ENCODE data around the gene TMEM190.

TMEM190 gene

GRCh38 chr19:55345101-55345817 is 31.4 kb upstream of the TMEM190 start:
- Histone ChIP-seq H3K4me3 (ENCODE audit: low read length) (no peak overlapping the region), H3K4me1 (ENCODE audit: control insufficient read depth, insufficient read depth, low read length) (no peaks in the 10 kb centered on the region), H3K27ac (ENCODE audit: low read depth, low read length) (no peak overlapping the region)

GRCh38 chr19:55345818-55346724 is 30.6 kb upstream of the TMEM190 start:
- Histone ChIP-seq H3K4me3 (ENCODE audit: low read length) (no peak overlapping the region), H3K36me3 (ENCODE audit: control insufficient read depth, insufficient read depth, low read length) (peaks cover 10% of the 10 kb centered on the region), H3K27me3 (ENCODE audit: control insufficient read depth, insufficient read depth, low read length) (peaks cover 3% of the 10 kb centered on the region), H3K4me1 (ENCODE audit: control insufficient read depth, insufficient read depth, low read length) (no peaks in the 10 kb centered on the region), H3K27ac (ENCODE audit: low read depth, low read length) (no peak overlapping the region), H3K9ac (ENCODE audit: low read length) (no peak overlapping the region)

More at GRCh38 chr19:55345101-55345817, 31.4 kb upstream of the TMEM190 start:
- Histone ChIP-seq H3K36me3 (ENCODE audit: control insufficient read depth, insufficient read depth, low read length) (peaks cover 10% of the 10 kb centered on the region), H3K27me3 (ENCODE audit: control insufficient read depth, insufficient read depth, low read length) (no peaks in the 10 kb centered on the region), H3K9ac (ENCODE audit: low read length) (no peak overlapping the region)

GRCh38 chr19:55346725-55347441 is 29.7 kb upstream of the TMEM190 start:
- no peak overlapping the region for H3K9ac ChIP-seq (ENCODE audit: low read length)
- H3K4me1 ChIP-seq (ENCODE audit: control insufficient read depth, insufficient read depth, low read length) = no peaks in the 10 kb centered on the region
- peaks cover 10% of the 10 kb centered on the region for H3K36me3 ChIP-seq (ENCODE audit: control insufficient read depth, insufficient read depth, low read length)
- H3K4me3 ChIP-seq (ENCODE audit: low read length) = no peak overlapping the region
- no peak overlapping the region for H3K27ac ChIP-seq (ENCODE audit: low read depth, low read length)
- H3K27me3 ChIP-seq (ENCODE audit: control insufficient read depth, insufficient read depth, low read length) = peaks cover 5% of the 10 kb centered on the region

- H3K27ac ChIP-seq (ENCODE audit: low read depth, low read length) = no peak overlapping the region
- H3K9ac ChIP-seq (ENCODE audit: low read length) = no peak overlapping the region
- no peak overlapping the region for H3K4me3 ChIP-seq (ENCODE audit: low read length)
- H3K36me3 ChIP-seq (ENCODE audit: control insufficient read depth, insufficient read depth, low read length) = peaks cover 10% of the 10 kb centered on the region
- peaks cover 12% of the 10 kb centered on the region for H3K27me3 ChIP-seq (ENCODE audit: control insufficient read depth, insufficient read depth, low read length)
- H3K4me1 ChIP-seq (ENCODE audit: control insufficient read depth, insufficient read depth, low read length) = no peaks in the 10 kb centered on the region
These were observed 29.1 kb upstream of the TMEM190 start for GRCh38 chr19:55347442-55348009.

GRCh38 chr19:55348317-55349034 is 28.1 kb upstream of the TMEM190 start:
- peaks cover 21% of the 10 kb centered on the region for H3K27me3 ChIP-seq (ENCODE audit: control insufficient read depth, insufficient read depth, low read length)
- H3K9ac ChIP-seq (ENCODE audit: low read length) = no peak overlapping the region
- peaks cover 2% of the 10 kb centered on the region for H3K36me3 ChIP-seq (ENCODE audit: control insufficient read depth, insufficient read depth, low read length)
- H3K27ac ChIP-seq (ENCODE audit: low read depth, low read length) = no peak overlapping the region
- H3K4me1 ChIP-seq (ENCODE audit: control insufficient read depth, insufficient read depth, low read length) = peaks cover 3% of the 10 kb centered on the region
- H3K4me3 ChIP-seq (ENCODE audit: low read length) = no peak overlapping the region

- Histone ChIP-seq H3K4me1 (ENCODE audit: control insufficient read depth, insufficient read depth, low read length) (peaks cover 3% of the 10 kb centered on the region), H3K4me3 (ENCODE audit: low read length) (no peak overlapping the region), H3K9ac (ENCODE audit: low read length) (no peak overlapping the region), H3K36me3 (ENCODE audit: control insufficient read depth, insufficient read depth, low read length) (no peaks in the 10 kb centered on the region), H3K27ac (ENCODE audit: low read depth, low read length) (no peak overlapping the region), H3K27me3 (ENCODE audit: control insufficient read depth, insufficient read depth, low read length) (peaks cover 24% of the 10 kb centered on the region)
These were observed 25.9 kb upstream of the TMEM190 start for GRCh38 chr19:55350620-55351315.

- Histone ChIP-seq H3K9ac (ENCODE audit: low read length) (no peak overlapping the region), H3K27me3 (ENCODE audit: control insufficient read depth, insufficient read depth, low read length) (peaks cover 24% of the 10 kb centered on the region), H3K36me3 (ENCODE audit: control insufficient read depth, insufficient read depth, low read length) (no peaks in the 10 kb centered on the region), H3K4me1 (ENCODE audit: control insufficient read depth, insufficient read depth, low read length) (peaks cover 3% of the 10 kb centered on the region), H3K27ac (ENCODE audit: low read depth, low read length) (no peak overlapping the region), H3K4me3 (ENCODE audit: low read length) (no peak overlapping the region)
These were observed 24.6 kb upstream of the TMEM190 start for GRCh38 chr19:55352040-55352439.

- Histone ChIP-seq H3K36me3 (ENCODE audit: control insufficient read depth, insufficient read depth, low read length) (no peaks in the 10 kb centered on the region), H3K4me3 (ENCODE audit: low read length) (no peak overlapping the region), H3K27ac (ENCODE audit: low read depth, low read length) (no peak overlapping the region), H3K9ac (ENCODE audit: low read length) (no peak overlapping the region), H3K27me3 (ENCODE audit: control insufficient read depth, insufficient read depth, low read length) (peaks cover 27% of the 10 kb centered on the region), H3K4me1 (ENCODE audit: control insufficient read depth, insufficient read depth, low read length) (peaks cover 3% of the 10 kb centered on the region)
These were observed 24.0 kb upstream of the TMEM190 start for GRCh38 chr19:55352549-55353145.

GRCh38 chr19:55353356-55353802 is 23.2 kb upstream of the TMEM190 start:
- H3K4me3 ChIP-seq (ENCODE audit: low read length) = peak overlapping the region; percentile 54
- no peak overlapping the region for H3K27ac ChIP-seq (ENCODE audit: low read depth, low read length)
- no peaks in the 10 kb centered on the region for H3K36me3 ChIP-seq (ENCODE audit: control insufficient read depth, insufficient read depth, low read length)
- H3K4me1 ChIP-seq (ENCODE audit: control insufficient read depth, insufficient read depth, low read length) = peaks cover 3% of the 10 kb centered on the region
- peaks cover 27% of the 10 kb centered on the region for H3K27me3 ChIP-seq (ENCODE audit: control insufficient read depth, insufficient read depth, low read length)
- H3K9ac ChIP-seq (ENCODE audit: low read length) = no peak overlapping the region

GRCh38 chr19:55353803-55354697 is 22.6 kb upstream of the TMEM190 start:
- Histone ChIP-seq H3K9ac (ENCODE audit: low read length) (no peak overlapping the region), H3K36me3 (ENCODE audit: control insufficient read depth, insufficient read depth, low read length) (no peaks in the 10 kb centered on the region), H3K4me1 (ENCODE audit: control insufficient read depth, insufficient read depth, low read length) (peaks cover 3% of the 10 kb centered on the region), H3K27me3 (ENCODE audit: control insufficient read depth, insufficient read depth, low read length) (peaks cover 27% of the 10 kb centered on the region), H3K27ac (ENCODE audit: low read depth, low read length) (no peak overlapping the region), H3K4me3 (ENCODE audit: low read length) (peak overlapping the region; percentile 54)
